NAMALWA (cell line): ENCODE results near the gene SULT6B1.
"Not testable (repeated sequence)": the region's sequence is repeated elsewhere in the genome, so short reads cannot be mapped to it uniquely, and the experiment has no call there.

Source experiments
- DNase-seq: peaks from one replicate; pipeline ENCODE4 v3.0.0-alpha.2; 2015; ENCODE audit warnings: low spot score

Gene SULT6B1, protein sequence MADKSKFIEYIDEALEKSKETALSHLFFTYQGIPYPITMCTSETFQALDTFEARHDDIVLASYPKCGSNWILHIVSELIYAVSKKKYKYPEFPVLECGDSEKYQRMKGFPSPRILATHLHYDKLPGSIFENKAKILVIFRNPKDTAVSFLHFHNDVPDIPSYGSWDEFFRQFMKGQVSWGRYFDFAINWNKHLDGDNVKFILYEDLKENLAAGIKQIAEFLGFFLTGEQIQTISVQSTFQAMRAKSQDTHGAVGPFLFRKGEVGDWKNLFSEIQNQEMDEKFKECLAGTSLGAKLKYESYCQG

DNA sequence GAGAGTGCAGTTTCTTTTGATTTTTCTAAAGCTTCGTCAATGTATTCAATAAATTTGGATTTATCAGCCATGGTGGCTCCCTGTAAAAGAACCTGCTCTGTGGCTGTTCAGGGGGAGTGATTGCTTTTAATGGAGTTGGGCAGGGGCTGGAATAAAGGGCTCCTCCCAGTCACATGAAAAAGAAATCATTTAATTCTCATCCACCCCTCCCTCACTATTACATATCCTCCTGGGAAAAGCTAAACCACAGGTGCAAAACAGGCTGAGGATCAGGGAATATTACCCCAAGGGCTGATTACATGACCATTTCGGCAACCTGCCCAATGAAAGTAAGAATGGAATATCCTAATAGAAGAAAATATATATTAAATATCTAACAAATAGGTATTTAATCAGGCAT is at the start of gene SULT6B1:
TSS of gene SULT6B1 (minus strand) at position 101 of the 400 bp plus-strand sequence. CDS start at position 71, 30 bp downstream.
- DNase-seq, result no peak

DNA sequence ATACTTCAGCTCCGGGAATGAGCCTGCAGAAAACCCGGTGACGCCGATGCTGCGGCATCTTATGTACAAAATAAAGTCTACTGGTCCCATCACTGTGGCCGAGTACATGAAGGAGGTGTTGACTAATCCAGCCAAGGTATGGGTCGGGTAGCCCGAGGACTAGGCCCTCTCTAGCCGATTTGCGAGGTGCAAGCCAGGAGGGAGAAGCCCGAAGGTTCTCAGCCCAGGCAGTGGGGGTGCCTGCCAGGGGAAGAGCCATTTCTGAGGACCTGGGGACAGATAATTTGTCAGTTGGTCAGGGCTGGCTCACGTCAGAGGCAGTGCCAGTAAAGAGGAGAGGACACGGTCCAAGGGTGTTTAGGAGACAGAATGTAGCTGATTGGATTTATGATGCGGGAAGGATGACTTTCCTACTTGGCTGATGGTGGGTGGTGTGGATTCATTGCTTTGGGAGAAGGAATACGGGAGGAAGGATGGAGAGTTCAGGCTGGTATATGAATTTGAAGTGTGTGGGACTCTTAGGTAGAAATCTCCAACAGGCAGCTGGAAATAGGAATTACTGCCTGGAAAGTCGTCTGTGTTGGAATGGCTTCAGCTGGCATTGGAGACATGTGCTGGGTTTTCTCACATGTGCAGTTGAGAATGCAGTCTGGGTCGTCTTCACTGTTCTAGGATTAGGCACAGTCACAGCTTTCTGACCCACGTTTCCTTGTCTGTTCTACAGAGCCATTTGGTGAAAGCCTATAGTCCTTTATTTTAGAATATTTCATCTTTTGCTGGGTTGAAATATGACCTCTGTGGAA is 43.9 kb upstream of the SULT6B1 start:
- DNase-seq, result no peak

DNA sequence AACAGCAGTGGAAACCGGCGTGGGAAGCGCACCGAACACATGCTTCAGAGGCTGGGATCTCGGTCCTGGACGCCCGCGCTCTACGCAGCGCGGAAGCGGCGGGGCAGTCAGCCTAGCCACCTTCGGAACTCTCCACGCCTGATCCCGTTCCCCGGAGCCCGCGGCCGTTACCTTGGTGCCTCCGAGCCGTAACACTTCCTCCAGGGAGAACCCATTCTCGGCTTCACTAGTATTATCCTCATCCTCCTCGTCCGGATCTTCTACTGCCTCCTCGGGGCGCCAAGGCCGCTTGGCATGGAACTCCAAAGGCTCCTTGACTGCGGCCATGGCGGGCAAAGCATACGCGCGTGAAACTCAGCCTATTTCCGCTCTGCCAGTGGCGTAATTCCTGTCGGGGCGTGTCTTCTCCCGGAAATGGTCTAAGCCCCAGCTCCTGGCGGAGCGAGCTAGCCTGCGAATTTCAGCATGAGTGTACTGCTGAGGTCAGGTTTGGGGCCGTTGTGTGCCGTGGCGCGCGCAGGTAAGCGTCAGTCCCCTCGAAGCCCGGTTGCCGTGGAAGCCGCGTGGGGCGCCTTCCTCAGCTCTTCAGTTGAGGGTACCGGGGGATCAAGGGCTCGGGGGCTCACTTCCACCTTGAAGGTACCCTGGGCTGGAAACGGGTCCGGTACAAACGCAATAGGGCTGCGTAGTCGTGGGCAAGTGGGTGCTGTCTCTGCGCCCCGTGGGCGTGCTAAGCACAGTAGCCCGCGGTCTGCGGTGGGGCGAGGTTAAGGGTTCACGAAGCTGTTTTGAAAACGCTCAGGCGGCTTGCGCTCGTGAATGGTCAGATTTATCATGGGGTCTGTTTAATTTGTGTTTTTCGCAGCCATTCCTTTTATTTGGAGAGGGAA is 43.0 kb upstream of the SULT6B1 start, which contains the start of the genes CEBPZ and NDUFAF7:
TSS of gene CEBPZ (minus strand) at position 356 of the 890 bp plus-strand sequence. CDS start at position 327, 29 bp downstream.
TSS of gene NDUFAF7 (plus strand) at position 418 of the 890 bp plus-strand sequence. CDS start at position 466, 48 bp downstream.
- DNase-seq, result peak; percentile 95

DNA sequence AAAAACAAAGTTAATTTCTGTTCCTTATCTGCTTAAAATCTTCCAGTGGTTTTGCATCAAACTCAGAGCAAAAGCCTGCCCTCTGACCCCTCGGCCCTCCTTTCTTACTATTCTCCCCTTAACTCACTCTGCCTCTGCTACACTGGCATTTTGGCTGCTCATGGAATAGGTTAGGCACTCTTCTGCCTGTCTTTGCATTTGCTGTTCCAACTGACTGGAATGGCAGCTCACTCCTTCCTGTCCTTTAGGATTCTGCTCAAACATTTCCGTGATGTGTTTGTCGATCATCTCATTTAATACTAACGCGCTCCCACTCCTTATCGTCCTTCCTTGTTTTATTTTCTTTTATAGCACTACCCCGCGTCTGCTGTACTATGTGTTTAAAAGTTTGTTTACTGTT is 42.1 kb upstream of the SULT6B1 start:
- DNase-seq, result peak; percentile 33

DNA sequence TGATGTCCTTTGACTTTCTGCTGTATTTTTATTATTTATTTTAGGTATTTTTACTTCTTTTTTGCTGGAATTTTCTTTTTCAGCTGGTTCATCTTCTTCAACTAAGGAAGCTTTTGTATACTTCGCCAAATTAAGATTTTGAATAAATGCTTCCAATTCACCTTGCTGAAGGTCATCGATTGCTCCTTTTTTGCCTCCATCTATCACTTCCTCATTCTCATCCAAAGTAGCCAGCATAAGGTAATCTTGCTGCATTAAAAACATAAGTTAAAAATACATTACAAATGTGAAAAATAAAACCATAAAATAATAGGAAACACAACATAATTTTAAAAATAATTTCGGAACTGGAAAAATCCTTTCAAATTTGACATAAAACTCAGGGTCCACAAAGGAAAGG is 40.3 kb upstream of the SULT6B1 start:
- DNase-seq, result no peak

DNA sequence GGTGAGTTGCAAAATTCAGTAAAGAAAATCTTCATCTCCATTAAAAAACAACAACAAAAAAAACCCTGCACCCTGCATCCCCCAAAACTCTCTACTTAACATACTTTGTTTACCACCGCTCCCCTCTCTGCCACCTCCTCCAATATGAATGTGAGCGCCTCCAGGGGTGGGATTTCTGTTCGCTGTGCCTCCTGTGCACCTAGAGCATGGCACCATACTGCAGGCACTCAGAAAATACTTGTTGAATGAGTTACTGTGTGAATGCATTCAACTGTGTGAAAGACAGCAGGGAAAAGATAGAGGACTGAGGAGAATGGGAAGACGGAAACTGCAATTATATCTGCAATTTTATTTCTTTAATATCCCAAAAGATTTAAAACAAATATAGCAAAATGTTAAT is 38.4 kb upstream of the SULT6B1 start:
- DNase-seq, result no peak

DNA sequence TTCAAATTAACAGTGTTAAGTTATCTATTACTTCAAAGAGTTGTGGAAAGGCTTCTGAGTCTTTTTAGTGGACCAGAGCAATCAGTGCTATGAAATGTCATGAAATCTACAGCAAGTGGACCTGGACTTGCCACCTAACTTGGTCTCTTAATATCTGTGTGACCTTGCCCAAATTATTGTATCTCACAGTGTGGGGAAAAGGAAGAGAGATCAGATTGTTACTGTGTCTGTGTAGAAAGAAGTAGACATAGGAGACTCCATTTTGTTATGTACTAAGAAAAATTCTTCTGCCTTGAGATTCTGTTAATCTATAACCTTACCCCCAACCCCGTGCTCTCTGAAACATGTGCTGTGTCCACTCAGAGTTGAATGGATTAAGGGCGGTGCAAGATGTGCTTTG is 36.7 kb upstream of the SULT6B1 start:
- not testable (repeated sequence) for DNase-seq

DNA sequence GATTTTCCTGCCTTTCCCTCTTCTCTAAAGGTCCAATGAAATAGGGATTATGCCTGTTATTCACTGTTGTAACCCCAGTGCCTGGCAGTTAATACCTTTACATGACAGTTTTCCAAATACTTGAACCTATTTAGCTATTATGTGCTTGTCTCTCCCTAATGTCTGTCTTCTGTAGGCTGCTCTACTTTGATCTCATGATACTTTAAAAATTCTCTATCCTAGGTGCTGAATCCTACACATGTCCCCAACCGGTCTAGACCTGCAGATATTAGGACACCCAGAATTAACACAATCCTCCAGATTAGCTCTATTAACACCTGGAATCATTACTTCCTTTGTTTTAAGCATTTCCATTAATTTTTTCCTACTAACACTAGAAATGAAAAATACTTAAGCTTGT is 35.6 kb upstream of the SULT6B1 start:
- no peak for DNase-seq

DNA sequence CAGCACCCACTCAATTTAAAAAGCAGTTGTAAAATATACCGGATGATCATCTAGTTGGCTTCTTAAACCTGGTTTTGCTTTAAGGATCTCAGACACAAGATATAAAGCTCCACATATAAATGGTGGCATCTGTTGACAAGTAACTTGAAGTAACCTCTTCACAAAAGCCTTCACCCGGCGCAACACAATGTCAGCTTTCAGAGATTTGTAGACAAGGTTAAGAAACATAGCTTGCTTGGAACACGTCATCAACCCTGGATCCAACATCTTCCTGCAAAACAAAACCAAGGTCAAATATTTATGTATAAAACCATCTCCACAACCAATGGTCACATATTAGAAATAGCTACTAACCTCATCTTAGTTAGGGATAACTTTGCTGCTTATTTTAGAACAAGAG is 34.7 kb upstream of the SULT6B1 start:
- DNase-seq, result no peak

DNA sequence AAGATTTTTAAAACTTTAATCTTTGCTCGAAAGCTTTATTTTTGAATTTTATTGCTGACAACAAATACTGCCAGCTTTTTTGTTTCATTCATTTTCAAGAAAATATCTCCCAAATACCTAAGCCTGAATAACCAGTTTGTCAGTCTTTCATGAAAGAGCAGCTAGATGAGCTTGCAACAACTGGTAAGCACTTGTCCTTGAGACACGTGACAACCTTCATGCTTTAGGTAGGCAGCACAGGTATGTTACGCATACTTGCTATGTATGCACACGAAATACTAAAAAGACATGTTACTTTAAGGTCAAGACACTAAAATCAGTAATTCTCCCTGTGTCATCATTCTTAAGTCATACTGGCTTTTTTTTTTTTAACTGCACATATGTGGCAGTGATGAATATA is 30.6 kb upstream of the SULT6B1 start:
- no peak for DNase-seq

DNA sequence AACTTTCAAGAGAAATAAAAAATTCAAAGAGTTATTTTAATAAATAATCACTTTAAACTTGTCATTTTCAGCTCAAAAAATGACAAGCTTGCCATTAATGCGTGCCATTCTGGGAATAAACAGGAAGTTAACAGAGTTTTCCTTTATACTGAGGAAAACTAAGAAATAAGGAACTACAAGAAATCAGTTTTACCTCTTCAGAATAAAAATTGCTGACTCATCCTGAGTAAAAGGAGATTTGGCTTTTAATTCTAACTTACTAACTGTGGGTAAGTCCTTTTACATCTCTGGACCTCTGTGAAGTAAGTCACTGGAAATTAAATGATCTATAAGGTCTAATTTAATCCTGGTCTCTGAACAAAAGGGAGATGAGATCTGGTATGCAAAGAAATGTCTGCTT is 26.8 kb upstream of the SULT6B1 start:
- DNase-seq, result no peak

DNA sequence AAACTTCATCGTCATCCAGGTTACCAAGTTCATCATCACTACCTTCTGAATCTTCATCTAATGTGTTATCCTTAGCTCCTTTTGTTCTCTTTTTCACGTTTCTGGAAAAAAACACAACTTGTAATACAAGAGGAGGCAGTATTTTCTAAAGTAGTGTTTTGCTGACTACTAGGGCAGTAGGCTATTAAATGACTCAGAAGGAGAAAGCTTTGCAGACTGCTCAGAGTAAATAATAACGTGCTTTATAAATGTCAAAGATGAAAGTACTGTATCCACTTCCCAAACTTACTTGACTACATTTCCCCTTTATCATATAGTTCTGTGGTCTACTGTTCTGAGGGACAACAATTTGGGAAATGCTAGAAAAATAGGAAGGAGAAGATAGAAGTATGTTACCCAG is 23.5 kb upstream of the SULT6B1 start:
- DNase-seq, result no peak

DNA sequence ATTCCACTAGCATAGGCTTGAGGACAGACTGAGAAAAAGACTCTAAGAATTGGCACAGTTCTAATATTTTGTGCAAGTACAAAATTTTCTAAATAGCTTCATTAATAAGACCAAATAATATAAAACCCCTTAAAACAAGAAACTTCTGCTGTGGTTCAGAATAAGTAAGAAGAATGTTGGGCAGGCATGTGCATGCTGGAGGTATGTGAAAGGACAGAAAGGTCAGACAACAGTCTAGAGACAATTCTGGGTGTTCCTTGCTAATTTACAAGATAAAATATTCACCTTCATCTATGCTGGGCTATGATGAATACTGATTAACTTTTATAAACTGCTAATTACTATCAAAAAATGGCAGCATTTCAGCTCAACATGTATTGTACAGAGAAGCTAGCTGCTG is 22.7 kb upstream of the SULT6B1 start:
- DNase-seq, result no peak

DNA sequence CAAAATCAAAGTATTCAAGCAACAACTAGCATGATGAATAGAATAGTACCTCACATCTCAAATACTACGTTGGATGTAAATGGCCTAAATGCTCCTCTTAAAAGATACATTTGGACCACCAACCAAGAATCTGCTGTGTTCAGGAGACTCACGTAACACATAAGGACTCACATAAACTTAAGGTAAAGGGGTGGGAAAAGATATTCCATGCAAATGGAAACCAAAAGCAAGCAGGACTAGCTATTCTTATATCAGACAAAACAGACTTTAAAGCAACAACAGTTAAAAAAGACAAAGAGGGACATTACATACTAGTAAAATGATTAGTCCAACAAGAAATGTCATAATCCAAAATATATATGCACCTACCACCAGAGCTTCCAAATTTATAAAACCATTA is 18.3 kb upstream of the SULT6B1 start:
- DNase-seq, result not testable (repeated sequence)

DNA sequence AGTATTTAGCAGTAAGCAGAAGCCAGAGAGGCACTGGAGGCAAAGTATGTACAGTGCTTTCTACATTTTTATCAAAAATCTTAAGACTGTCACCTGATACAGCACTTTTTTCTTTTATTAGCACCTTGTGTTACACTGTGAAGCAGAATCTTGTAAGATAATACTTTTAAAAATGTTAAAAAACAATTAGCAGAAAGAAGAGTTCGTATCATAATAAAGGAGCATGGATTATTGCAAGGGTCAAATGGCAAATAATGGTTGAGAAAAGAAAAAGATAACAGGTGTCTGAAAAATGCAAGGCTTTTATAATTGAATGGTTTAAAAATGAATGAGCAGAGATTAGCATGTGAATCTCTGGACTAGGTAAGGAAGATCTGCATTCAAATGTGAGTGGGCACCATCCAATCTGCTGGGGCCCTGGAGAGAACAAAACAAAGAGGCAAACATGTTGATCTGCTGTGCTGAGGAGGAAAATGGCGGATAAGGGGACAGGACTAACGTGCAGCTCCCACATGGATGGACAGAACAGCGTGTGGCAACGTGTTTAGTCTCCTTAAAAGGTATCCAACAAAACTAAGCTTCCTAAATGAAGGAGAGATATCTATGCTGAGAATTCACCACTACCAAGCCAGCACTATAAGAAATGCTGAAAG is 17.3 kb upstream of the SULT6B1 start:
- DNase-seq, result no peak

DNA sequence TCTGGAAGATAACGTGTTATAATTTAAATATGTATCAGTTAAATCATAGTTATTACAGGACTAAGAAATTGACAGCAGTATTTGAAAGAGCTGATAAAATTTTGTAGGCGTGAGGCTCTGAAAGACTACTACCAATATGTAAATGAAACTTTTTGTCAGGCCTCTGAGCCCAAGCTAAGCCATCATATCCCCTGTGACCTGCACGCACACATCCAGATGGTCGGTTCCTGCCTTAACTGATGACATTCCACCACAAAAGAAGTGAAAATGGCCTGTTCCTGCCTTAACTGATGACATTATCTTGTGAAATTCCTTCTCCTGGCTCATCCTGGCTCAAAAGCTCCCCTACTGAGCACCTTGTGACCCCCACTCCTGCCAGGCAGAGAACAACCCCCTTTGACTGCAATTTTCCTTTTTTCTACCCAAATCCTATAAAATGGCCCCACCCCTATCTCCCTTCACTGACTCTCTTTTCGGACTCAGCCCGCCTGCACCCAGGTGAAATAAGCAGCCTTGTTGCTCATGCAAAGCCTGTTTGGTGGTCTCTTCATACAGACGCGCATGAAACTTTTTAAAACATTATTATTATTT is 16.7 kb upstream of the SULT6B1 start:
- DNase-seq, result not testable (repeated sequence)

DNA sequence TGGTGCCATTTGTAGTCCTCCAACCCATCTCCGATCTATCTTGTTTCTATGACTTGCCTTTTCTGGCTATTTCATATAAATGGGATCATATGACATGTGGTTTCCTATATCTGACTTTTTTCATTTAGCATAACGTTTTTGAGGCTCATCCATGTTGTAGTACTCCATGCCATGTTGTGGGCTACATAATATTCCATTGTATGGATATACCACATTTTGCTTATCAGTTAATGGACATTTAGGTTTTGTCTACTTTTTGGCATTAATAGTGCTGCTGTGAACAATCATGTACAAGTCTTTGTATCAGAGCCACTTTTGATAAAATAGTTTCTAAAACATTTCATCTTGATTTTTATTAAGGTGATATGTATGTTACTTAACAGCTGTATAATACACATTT is 15.2 kb upstream of the SULT6B1 start:
- no peak for DNase-seq

DNA sequence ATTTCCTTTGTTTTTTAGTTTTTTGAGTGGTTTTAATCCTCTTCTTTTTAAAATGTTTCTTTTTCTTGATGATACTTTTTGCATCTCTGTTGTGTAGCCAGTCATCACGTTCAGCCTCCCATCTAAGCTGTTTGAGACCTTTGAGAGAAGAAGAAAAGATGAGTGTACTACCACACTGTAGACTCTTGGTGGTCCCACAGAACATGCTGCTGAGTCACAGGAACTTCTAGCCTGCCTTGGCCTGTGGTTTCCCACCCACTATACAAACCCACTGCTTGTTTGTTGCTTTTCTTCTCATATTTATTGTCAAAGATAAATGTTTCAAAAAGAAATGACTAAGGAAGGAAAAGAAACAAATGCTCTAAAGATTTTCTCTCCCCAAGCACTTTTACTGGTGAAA is 13.3 kb upstream of the SULT6B1 start:
- DNase-seq, result peak; percentile 28

DNA sequence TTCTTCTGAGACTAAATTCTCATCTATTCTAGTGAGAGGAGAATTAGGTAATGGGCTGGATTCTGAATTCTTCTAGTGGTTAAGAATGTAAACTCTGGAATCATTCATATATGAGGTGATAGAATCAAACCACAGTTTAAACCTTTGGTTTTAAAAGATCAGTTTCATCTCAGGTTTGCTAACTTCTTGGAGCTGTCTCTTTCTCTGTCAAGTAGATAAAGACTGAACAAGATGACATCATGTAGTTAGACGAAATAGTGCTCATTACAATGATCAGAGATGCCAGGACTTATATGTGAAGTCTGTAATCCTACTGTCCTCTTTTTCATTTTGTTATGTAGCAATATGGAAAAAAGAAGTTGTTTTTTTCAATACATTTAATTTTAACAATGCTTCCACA is 12.7 kb upstream of the SULT6B1 start:
- no peak for DNase-seq

DNA sequence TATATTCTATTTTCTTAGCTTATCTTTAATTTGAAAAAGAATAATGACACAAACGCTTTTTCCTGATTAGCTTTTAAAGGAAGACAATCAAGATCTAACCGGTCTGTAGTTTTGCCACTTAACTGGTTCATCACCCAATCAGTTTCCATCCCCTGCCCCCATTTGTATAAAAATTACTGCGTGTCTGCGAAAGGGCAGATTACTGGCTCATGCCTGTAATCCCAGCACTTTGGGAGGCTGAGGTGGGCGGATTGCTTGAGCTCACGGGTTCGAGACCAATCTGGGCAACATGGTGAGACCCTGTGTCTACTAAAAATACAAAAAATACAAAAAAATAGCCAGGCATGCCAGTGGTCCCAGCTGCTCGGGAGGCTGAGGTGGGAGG is 10.2 kb upstream of the SULT6B1 start:
- no peak for DNase-seq
